ENCODE data around the gene CTNNBIP1.

Gene CTNNBIP1

GRCh38 chr1:9905010-9905409 lies 5.1 kb downstream of the CTNNBIP1 start:
- Histone ChIP-seq H3K4me3 (no peak overlapping the region), H3K27ac (no peak overlapping the region), H3K4me2 (no peak overlapping the region), H3K4me1 (peaks cover 33% of the 10 kb centered on the region), H4K20me1 (peaks cover 15% of the 10 kb centered on the region; the same call in 1 of the 2 replicates), H3K9ac (no peak overlapping the region), H3K36me3 (no peaks in the 10 kb centered on the region), H3K9me3 (no peaks in the 10 kb centered on the region), H3K27me3 (no peaks in the 10 kb centered on the region)
- TF ChIP-seq Cebpa-rat (IDR thresholded peaks at IDR 0.05): no peak

GRCh38 chr1:9904596-9904995 lies 5.5 kb downstream of the CTNNBIP1 start:
- H3K4me1 ChIP-seq: peaks cover 37% of the 10 kb centered on the region
- no peak for TF ChIP-seq Cebpa-rat (IDR thresholded peaks at IDR 0.05)
- no peaks in the 10 kb centered on the region for H3K27me3 ChIP-seq
- H3K27ac ChIP-seq: no peak overlapping the region
- peaks cover 15% of the 10 kb centered on the region; the same call in 1 of the 2 replicates for H4K20me1 ChIP-seq
- no peak overlapping the region for H3K9ac ChIP-seq
- no peaks in the 10 kb centered on the region for H3K9me3 ChIP-seq
- no peaks in the 10 kb centered on the region for H3K36me3 ChIP-seq
- no peak overlapping the region for H3K4me2 ChIP-seq
- H3K4me3 ChIP-seq: no peak overlapping the region

DNA sequence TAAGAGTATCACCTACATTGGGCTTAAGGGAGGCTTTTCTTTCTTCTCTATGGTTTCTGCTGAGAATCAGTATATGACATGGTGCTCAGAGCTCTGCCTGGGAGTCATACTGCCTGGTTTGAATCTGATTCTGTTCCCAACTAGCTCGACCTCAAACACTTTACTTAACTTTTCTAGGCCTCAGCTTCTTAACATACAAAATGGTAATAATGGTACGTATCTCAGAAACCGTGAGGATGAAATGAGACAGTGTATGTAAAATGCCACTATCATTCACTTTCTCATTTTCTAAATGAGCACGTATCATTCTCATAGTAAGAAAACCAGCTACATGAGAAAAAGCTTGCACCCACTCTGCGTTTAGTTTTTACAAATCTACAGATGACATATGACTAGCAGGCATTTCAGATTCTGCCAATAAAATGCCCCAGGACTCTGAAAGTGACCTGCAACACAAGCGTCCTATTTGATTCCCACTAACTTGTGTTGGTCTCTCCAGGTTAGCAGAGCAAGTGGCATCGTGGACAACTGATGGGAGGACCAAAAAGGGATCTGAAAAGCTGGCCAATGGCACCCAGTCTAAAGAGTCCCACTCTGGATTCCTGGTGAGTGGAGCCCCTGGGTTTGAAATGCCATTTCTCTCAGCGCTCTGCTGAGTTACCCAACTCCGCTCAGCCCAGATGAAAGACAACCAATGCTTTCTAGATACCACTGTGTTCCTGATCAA lies 6.1 kb downstream of the CTNNBIP1 start:
- Histone ChIP-seq H3K4me3 (no peak overlapping the region), H3K27ac (no peak overlapping the region), H3K4me1 (peaks cover 31% of the 10 kb centered on the region), H3K9me3 (no peaks in the 10 kb centered on the region), H3K9ac (no peak overlapping the region), H3K27me3 (no peaks in the 10 kb centered on the region), H3K4me2 (no peak overlapping the region), H4K20me1 (peaks cover 11% of the 10 kb centered on the region; the same call in 1 of the 2 replicates), H3K36me3 (no peaks in the 10 kb centered on the region)
- TF ChIP-seq Cebpa-rat (IDR thresholded peaks at IDR 0.05): no peak

DNA sequence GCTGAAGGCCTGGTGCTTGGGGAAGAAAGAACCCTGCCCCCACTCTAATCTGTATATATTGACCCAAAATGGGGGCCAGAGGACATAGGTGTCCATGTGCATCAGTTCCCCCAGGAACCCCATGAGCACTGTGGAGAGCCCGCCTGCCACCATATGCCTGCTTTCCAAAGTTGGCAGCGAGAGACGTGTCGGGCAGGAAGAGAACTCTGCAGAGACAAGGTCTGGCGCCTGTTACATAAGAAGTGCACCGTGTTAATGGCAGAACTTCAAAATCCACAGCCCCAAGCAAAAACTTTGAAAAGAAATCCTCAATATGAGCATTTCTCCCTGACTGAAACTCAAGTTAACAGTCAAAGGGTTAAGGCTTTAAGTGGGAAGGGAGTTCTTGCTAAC lies 8.0 kb downstream of the CTNNBIP1 start:
- Histone ChIP-seq H3K4me1 (peaks cover 24% of the 10 kb centered on the region), H3K4me2 (no peak overlapping the region), H3K9me3 (no peaks in the 10 kb centered on the region), H3K36me3 (no peaks in the 10 kb centered on the region), H3K9ac (no peak overlapping the region), H3K27ac (no peak overlapping the region), H3K27me3 (no peaks in the 10 kb centered on the region), H3K4me3 (no peak overlapping the region), H4K20me1 (peaks cover 5% of the 10 kb centered on the region; the same call in 1 of the 2 replicates)
- no peak for TF ChIP-seq Cebpa-rat (IDR thresholded peaks at IDR 0.05)

DNA sequence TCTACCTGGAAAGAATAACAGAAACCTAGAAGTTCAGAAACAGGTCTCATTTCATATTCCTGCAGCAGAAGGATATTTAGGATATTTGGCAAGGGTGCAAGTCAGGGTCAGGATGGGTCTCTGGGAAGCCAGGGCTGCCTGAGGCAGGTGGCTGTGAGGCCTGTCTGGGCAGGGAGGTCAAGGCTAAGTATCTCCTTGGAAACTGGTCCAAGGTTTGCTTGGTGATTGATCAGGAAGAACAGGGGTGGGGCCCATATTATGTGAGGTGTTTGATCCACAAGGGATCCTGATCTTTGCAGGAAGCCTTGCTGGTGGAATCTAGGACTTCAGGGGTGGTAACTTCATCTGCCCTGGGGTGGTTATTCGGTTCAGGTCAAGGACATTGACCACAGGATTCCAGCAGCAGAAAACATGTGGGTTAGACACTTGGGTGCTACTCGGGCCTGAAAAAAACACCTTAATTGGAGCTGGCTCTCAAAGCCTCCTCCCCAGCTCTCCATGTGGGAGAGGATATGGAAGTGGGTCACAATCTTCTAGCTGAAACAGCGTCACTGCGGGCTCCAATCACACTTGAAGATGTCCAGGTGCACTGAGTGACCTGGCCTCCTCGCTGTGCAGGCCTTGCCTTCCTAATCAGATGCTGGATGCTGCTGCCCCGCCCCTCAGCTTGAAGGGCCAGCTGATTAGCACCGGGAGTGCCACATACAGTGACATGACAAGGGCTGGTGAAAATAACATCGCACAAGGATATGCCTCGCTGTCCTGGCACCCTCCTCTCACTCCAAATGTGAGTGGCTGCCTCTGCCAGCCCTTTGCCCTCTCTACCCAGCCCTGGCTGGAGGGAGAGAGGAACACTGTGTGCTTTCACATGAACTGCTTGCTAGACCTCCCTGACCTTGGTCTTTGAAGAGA lies 8.7 kb downstream of the CTNNBIP1 start:
- Histone ChIP-seq H3K4me1 (peaks cover 24% of the 10 kb centered on the region), H3K9me3 (no peaks in the 10 kb centered on the region), H4K20me1 (peaks cover 5% of the 10 kb centered on the region; the same call in 1 of the 2 replicates), H3K4me2 (peak overlapping the region; percentile 81), H3K9ac (no peak overlapping the region), H3K36me3 (no peaks in the 10 kb centered on the region), H3K4me3 (no peak overlapping the region), H3K27me3 (no peaks in the 10 kb centered on the region), H3K27ac (peak overlapping the region; percentile 40; the same call in 1 of the 2 replicates)
- TF ChIP-seq Cebpa-rat (IDR thresholded peaks at IDR 0.05): no peak

DNA sequence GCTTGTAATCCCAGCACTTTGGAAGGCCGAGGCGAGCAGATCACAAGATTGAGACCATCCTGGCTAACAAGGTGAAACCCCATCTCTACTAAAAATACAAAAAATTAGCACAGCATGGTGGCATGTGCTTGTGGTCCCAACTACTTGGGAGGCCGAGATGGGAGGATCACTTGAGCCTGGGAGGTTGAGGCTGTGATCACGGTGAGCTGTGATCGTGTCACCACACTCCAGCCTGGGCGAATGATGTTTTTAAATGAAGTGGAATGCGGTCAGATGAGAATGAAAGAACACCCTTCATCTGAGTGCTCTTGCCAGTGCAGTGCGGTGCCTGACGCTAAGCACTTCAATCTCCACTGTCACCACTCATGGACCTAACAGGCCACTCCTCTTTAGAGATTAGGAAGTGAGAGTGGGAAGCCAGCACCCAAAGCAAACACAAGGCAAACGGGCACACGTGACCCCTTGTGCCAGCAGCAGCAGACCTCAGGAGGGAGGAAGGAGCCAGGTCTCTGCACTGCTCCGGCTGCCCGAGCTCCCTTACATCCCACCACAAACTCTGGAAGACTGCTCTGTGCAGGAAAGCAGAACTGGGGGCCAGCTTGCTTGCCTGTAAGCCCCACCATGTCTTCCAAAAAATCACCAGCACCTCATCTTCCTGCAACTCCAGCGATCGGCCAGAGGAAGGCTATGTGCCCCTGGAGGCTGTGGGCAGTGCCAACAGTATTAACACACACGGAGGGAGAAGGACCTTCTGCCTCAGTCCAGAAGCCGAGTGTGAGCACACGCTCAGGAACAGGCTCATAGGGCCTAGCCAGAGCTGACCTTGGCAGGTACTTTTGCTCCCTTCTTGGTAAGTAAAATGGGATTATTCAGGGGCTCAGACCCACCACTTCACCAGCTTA lies 9.7 kb downstream of the CTNNBIP1 start:
- TF ChIP-seq Cebpa-rat (IDR thresholded peaks at IDR 0.05): no peak
- Histone ChIP-seq H3K27ac (peak overlapping the region; percentile 40), H4K20me1 (peaks cover 5% of the 10 kb centered on the region; the same call in 1 of the 2 replicates), H3K9ac (peak overlapping the region; percentile 25; the same call in 1 of the 2 replicates), H3K4me1 (peaks cover 24% of the 10 kb centered on the region), H3K4me3 (peak overlapping the region; percentile 45; the same call in 1 of the 2 replicates), H3K27me3 (no peaks in the 10 kb centered on the region), H3K36me3 (no peaks in the 10 kb centered on the region), H3K9me3 (no peaks in the 10 kb centered on the region), H3K4me2 (peak overlapping the region; percentile 81)

DNA sequence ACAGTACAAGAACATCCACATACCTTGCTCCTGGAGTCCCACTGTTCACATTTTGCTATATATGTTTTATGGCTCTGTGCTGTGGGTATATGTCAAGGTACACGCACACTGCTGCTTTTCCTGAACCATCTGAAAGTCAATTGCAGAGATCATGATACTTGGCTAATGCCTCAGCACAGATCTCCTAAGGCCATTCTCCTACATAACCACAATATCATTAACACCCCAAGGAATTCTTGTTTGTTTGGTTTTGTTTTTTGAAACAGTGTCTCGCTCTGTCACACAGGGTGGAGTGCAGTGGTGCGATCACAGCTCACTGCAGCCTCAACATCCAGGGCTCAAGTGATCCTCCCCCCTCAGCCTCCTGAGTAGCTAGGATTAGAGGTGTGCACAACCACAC lies 16.0 kb downstream of the CTNNBIP1 start:
- Histone ChIP-seq H3K9ac (no peak overlapping the region; the same call in 1 of the 2 replicates), H3K27me3 (no peaks in the 10 kb centered on the region), H3K4me3 (no peak overlapping the region), H3K9me3 (no peaks in the 10 kb centered on the region), H3K4me1 (peaks cover 58% of the 10 kb centered on the region), H3K4me2 (peak overlapping the region; percentile 86), H4K20me1 (peaks cover 12% of the 10 kb centered on the region), H3K27ac (no peak overlapping the region), H3K36me3 (no peaks in the 10 kb centered on the region)
- no peak for TF ChIP-seq Cebpa-rat (IDR thresholded peaks at IDR 0.05)

GRCh38 chr1:9892563-9893528 lies 17.2 kb downstream of the CTNNBIP1 start:
- no peak for TF ChIP-seq Cebpa-rat (IDR thresholded peaks at IDR 0.05)
- Histone ChIP-seq H3K36me3 (no peaks in the 10 kb centered on the region), H4K20me1 (peaks cover 17% of the 10 kb centered on the region), H3K27me3 (no peaks in the 10 kb centered on the region), H3K9ac (peak overlapping the region; percentile 35), H3K9me3 (no peaks in the 10 kb centered on the region), H3K4me1 (peaks cover 66% of the 10 kb centered on the region), H3K4me3 (peak overlapping the region; percentile 40), H3K27ac (peak overlapping the region; percentile 60), H3K4me2 (peak overlapping the region; percentile 86)

All from BLaER1 (cell line).